Measurements from ENCODE around the gene CD68. TPM values are rescaled to one million over a fixed set of nuclear protein-coding genes. Genes with fewer than 3 reads are reported as not detected.
A peak's percentile ranks its signal among the peaks of the same experiment; 100 is the strongest.

CD68 gene
- total and polyA plus RNA-seq, 8 donors = 23.1 to 427 (median 33.5) TPM

DNA sequence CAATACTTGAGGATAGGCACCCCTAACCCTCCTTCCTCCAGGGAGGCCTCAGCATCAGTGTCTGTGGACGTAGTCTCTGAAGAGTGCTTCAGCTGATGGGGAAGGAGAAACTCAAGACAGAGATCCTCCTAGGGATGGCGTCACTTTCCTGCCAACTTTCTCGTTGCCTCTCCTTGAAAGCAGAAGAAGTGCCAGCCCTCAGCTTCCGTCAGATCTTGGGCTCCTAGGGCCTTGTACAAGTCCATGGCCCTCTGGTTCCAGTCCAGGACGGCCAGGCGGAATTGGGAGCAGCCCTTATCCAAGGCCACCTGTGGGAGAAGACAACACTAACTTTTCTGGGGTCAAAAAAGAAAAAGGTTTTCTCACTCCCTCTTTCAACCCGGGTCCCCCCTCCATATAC, 46.9 kb downstream of the CD68 start:
- Histone ChIP-seq H3K9me3 (no peaks in the 10 kb centered on the region), H3K36me3 (no peaks in the 10 kb centered on the region), H3K4me3 (peak overlapping the region; percentile 62 to 69), H3K27me3 (no peaks in the 10 kb centered on the region), H3K4me1 (peaks cover 10 to 20% of the 10 kb centered on the region in 2 donors), H3K27ac (peak overlapping the region; percentile 83 to 85)
- intact Hi-C loops (cut with DNase I) = no loop called here
- TF ChIP-seq, protein P1, sequence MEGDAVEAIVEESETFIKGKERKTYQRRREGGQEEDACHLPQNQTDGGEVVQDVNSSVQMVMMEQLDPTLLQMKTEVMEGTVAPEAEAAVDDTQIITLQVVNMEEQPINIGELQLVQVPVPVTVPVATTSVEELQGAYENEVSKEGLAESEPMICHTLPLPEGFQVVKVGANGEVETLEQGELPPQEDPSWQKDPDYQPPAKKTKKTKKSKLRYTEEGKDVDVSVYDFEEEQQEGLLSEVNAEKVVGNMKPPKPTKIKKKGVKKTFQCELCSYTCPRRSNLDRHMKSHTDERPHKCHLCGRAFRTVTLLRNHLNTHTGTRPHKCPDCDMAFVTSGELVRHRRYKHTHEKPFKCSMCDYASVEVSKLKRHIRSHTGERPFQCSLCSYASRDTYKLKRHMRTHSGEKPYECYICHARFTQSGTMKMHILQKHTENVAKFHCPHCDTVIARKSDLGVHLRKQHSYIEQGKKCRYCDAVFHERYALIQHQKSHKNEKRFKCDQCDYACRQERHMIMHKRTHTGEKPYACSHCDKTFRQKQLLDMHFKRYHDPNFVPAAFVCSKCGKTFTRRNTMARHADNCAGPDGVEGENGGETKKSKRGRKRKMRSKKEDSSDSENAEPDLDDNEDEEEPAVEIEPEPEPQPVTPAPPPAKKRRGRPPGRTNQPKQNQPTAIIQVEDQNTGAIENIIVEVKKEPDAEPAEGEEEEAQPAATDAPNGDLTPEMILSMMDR (IDR thresholded peaks at IDR 0.05) = no peak
- ATAC-seq (peak; percentile 9), DNase-seq (peak in 2 of 4 donors; percentile 48 to 51)

DNA sequence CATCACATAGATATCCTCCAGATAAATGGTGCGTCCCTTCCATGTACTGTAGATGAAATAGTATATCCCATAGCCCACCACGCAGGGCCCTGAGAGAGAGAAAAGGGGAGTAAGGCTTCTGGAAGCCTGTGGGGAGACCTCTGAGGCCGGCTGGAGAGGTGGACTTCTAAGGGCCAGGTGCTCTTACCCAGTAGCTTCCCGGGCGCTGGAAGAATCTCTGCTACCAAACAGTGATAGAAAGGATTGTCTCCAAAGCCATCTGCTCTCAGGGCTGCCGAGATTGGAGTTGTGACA, 47.5 kb downstream of the CD68 start:
- TF ChIP-seq, protein P1 (IDR thresholded peaks at IDR 0.05) = no peak
- DNase-seq = no peak
- Histone ChIP-seq H3K9me3 (no peaks in the 10 kb centered on the region), H3K4me3 (peak overlapping the region; percentile 62 to 69), H3K36me3 (no peaks in the 10 kb centered on the region), H3K4me1 (peaks cover 10 to 20% of the 10 kb centered on the region in 2 donors), H3K27ac (peak overlapping the region; percentile 83 to 85), H3K27me3 (no peaks in the 10 kb centered on the region)
- no peak for ATAC-seq
- intact Hi-C loops (cut with DNase I) = no loop called here

DNA sequence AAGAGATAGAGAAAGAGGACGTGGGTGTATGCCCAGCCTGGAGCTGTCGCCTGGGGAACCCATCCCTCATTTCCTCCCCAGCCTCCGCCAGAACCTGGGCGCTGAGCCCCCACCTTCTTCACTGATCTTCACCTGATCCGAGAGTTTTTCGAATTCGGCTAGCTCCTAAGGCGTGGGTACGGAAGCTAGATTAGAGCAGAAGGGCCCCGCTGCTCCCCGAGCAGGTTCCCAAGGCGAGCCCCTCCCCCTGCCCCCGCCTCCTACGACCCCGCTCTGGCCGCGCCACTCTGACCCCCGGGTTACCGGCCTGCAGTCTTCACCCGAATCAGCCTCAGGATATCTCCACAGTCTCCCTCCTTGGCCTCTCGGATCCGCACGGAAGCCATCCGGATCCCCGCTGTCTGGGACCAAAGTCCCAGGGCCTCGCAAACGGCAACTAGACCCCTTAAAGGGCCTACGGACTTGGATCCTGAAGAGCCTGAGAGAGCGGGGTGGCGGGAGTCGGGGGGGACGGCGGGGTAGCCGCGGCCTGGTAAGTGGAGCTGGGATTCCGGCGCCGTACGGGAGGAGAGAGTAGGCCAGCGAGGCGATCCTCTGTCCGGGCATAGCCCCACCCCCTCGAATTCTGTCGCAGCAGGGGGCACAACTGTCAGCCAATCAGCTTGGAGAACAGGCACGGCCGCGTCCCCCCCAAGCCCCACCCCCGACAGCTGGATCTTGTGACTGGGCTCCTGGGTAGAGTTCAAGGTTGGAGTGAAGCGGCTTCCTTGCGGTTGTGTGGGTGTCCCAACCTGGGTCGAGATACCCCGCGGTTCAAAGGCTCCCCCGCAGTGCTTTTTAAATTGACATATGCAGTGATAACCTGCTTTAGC, 48.0 kb downstream of the CD68 start, which contains the start of gene SAT2:
Gene SAT2, minus strand, starts transcription at position 572 of the 872 bp plus-strand sequence. Its CDS starts 186 bp downstream, at position 386.
- TF ChIP-seq, protein P1 (IDR thresholded peaks at IDR 0.05) = no peak
- no peaks in the 10 kb centered on the region for H3K36me3 ChIP-seq
- H3K4me1 ChIP-seq = peaks cover 10 to 20% of the 10 kb centered on the region in 2 donors
- H3K27me3 ChIP-seq = no peaks in the 10 kb centered on the region
- peak within 1 kb of the TSS; percentile 62 to 69 for H3K4me3 ChIP-seq
- H3K9me3 ChIP-seq = no peaks in the 10 kb centered on the region
- peak; percentile 93 to 96 (median 95) for DNase-seq
- peak within 1 kb of the TSS; percentile 83 to 85 for H3K27ac ChIP-seq
- ATAC-seq = peak; percentile 99
- intact Hi-C loops (cut with DNase I) = no loop called here

DNA sequence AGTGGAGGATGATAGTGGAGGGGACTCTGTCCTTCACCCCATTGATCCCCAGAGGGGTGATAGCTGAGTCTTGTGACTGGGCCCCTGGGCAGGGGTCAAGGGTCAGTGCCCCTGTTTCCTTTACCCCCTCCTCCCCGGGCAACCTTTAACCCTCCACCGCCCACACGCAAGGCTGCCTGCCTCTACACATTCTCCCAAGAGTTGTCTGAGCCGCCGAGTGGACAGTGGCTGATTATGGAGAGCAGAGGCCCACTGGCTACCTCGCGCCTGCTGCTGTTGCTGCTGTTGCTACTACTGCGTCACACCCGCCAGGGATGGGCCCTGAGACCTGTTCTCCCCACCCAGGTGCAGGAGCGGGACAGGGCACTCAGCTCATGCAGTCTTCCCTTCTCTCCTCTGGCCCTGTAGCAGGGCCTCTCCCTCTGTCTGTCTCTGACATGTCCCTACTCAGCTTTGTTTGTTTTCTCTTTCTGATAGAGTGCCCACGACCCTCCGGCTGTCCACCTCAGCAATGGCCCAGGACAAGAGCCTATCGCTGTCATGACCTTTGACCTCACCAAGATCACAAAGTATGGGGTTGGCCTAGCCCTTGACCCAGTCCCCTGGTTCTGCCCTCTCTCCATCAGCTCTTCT, 50.6 kb downstream of the CD68 start, which contains the start of gene SHBG:
Gene SHBG, plus strand, starts transcription at position 197 of the 633 bp plus-strand sequence. Its CDS starts 38 bp downstream, at position 235.
- H3K27ac ChIP-seq = no peak within 1 kb of the TSS
- ATAC-seq (no peak), DNase-seq (no peak)
- no peak within 1 kb of the TSS for H3K4me3 ChIP-seq
- intact Hi-C loops (cut with DNase I) = loop anchor here in 1 of 2 donors (10.0 kb wide), 1 partner anchor 55 kb away; the partner anchor contains the start of genes TP53 and WRAP53
- TF ChIP-seq, protein P1 (IDR thresholded peaks at IDR 0.05) = no peak
- no peaks in the 10 kb centered on the region for H3K36me3 ChIP-seq
- no peaks in the 10 kb centered on the region for H3K9me3 ChIP-seq
- H3K4me1 ChIP-seq = peaks cover 10 to 20% of the 10 kb centered on the region in 2 donors
- no peaks in the 10 kb centered on the region for H3K27me3 ChIP-seq

Other genes with a start within 250 kb of the CD68 start
- 10 to 100 TPM in 1 of 2 donors, 1 to 10 TPM in 1; 9.9 to 51.4 TPM for gene ACAP1, start 243.1 kb upstream of the CD68 start, total RNA-seq
- gene ACAP1, start 243.1 kb upstream of the CD68 start, polyA plus RNA-seq (ENCODE audit: insufficient read length in 6 of 6) = 10 to 100 TPM in 2 of 6 donors, 1 to 10 TPM in 4; 6.7 to 11.3 (median 8.1) TPM
- gene KCTD11, start 227.5 kb upstream of the CD68 start, total RNA-seq = 10 to 100 TPM; 10.3 to 10.7 TPM
- gene KCTD11, start 227.5 kb upstream of the CD68 start, polyA plus RNA-seq (ENCODE audit: insufficient read length in 6 of 6) = 10 to 100 TPM in 3 of 6 donors, 1 to 10 TPM in 3; 8.3 to 13.1 (median 9.9) TPM
- gene TMEM95, start 224.5 kb upstream of the CD68 start, total RNA-seq = not detected
- gene TMEM95, start 224.5 kb upstream of the CD68 start, polyA plus RNA-seq (ENCODE audit: insufficient read length in 6 of 6) = not detected
- 1 to 10 TPM; 6.1 to 6.4 TPM for gene TNK1, start 198.5 kb upstream of the CD68 start, total RNA-seq
- gene TNK1, start 198.5 kb upstream of the CD68 start, polyA plus RNA-seq (ENCODE audit: insufficient read length in 6 of 6) = 1 to 10 TPM; 5.3 to 8.7 (median 6.4) TPM
- gene PLSCR3, start 185.1 kb upstream of the CD68 start, total RNA-seq = 10 to 100 TPM; 42.0 to 42.7 TPM
- gene PLSCR3, start 185.1 kb upstream of the CD68 start, polyA plus RNA-seq (ENCODE audit: insufficient read length in 6 of 6) = 10 to 100 TPM; 46.0 to 62.5 (median 57.7) TPM
- 10 to 100 TPM; 50.7 to 56.0 TPM for gene TMEM256, start 175.5 kb upstream of the CD68 start, total RNA-seq
- gene TMEM256, start 175.5 kb upstream of the CD68 start, polyA plus RNA-seq (ENCODE audit: insufficient read length in 6 of 6) = 10 to 100 TPM; 70.7 to 75.7 (median 72.5) TPM
- gene NLGN2, start 171.8 kb upstream of the CD68 start, total RNA-seq = 10 to 100 TPM; 14.8 to 20.1 TPM
- 10 to 100 TPM; 25.3 to 34.4 (median 30.1) TPM for gene NLGN2, start 171.8 kb upstream of the CD68 start, polyA plus RNA-seq (ENCODE audit: insufficient read length in 6 of 6)
- gene SPEM1, start 159.3 kb upstream of the CD68 start, total RNA-seq = not detected
- gene SPEM1, start 159.3 kb upstream of the CD68 start, polyA plus RNA-seq (ENCODE audit: insufficient read length in 6 of 6) = not detected
- not detected for gene SPEM2, start 154.0 kb upstream of the CD68 start, total RNA-seq
- gene SPEM2, start 154.0 kb upstream of the CD68 start, polyA plus RNA-seq (ENCODE audit: insufficient read length in 6 of 6) = not detected
- gene SPEM3, start 150.8 kb upstream of the CD68 start, total RNA-seq = not detected
- gene SPEM3, start 150.8 kb upstream of the CD68 start, polyA plus RNA-seq (ENCODE audit: insufficient read length in 6 of 6) = not detected
- gene TMEM102, start 144.2 kb upstream of the CD68 start, total RNA-seq = 1 to 10 TPM; 7.2 to 9.6 TPM
- gene TMEM102, start 144.2 kb upstream of the CD68 start, polyA plus RNA-seq (ENCODE audit: insufficient read length in 6 of 6) = 1 to 10 TPM; 2.1 to 3.3 (median 2.6) TPM
- gene FGF11, start 140.1 kb upstream of the CD68 start, total RNA-seq = 1 to 10 TPM in 1 of 2 donors, under 1 TPM in 1; 0.97 to 1.7 TPM
- 1 to 10 TPM; 1.7 to 2.8 (median 2.3) TPM for gene FGF11, start 140.1 kb upstream of the CD68 start, polyA plus RNA-seq (ENCODE audit: insufficient read length in 6 of 6)
- 10 to 100 TPM; 10.6 to 12.1 TPM for gene CHRNB1, start 134.6 kb upstream of the CD68 start, total RNA-seq
- gene CHRNB1, start 134.6 kb upstream of the CD68 start, polyA plus RNA-seq (ENCODE audit: insufficient read length in 6 of 6) = 10 to 100 TPM in 2 of 6 donors, 1 to 10 TPM in 4; 7.0 to 10.3 (median 9.6) TPM
- gene ZBTB4, start 100.0 kb upstream of the CD68 start, total RNA-seq = 10 to 100 TPM; 46.2 to 63.2 TPM
- gene ZBTB4, start 100.0 kb upstream of the CD68 start, polyA plus RNA-seq (ENCODE audit: insufficient read length in 6 of 6) = 10 to 100 TPM; 39.7 to 49.7 (median 42.8) TPM
- not detected for gene SLC35G6, start 98.2 kb upstream of the CD68 start, total RNA-seq
- gene SLC35G6, start 98.2 kb upstream of the CD68 start, polyA plus RNA-seq (ENCODE audit: insufficient read length in 6 of 6) = under 1 TPM; 0.17 to 0.35 (median 0.35) TPM
- 100 to 1,000 TPM in 1 of 2 donors, 10 to 100 TPM in 1; 90.8 to 116 TPM for gene POLR2A, start 95.3 kb upstream of the CD68 start, total RNA-seq
- gene POLR2A, start 95.3 kb upstream of the CD68 start, polyA plus RNA-seq (ENCODE audit: insufficient read length in 6 of 6) = 100 to 1,000 TPM in 4 of 6 donors, 10 to 100 TPM in 2; 97.2 to 118 (median 109) TPM
- gene TNFSF12, start 30.6 kb upstream of the CD68 start, total RNA-seq = 10 to 100 TPM; 48.5 to 50.5 TPM
- gene TNFSF12, start 30.6 kb upstream of the CD68 start, polyA plus RNA-seq (ENCODE audit: insufficient read length in 6 of 6) = 10 to 100 TPM; 23.6 to 30.7 (median 28.4) TPM
- gene TNFSF13, start 20.9 kb upstream of the CD68 start, total RNA-seq = 10 to 100 TPM; 79.2 to 87.4 TPM
- gene TNFSF13, start 20.9 kb upstream of the CD68 start, polyA plus RNA-seq (ENCODE audit: insufficient read length in 6 of 6) = 10 to 100 TPM; 13.5 to 21.9 (median 19.8) TPM
- gene SENP3, start 17.7 kb upstream of the CD68 start, total RNA-seq = 10 to 100 TPM; 43.5 to 48.6 TPM
- 10 to 100 TPM; 61.9 to 72.5 (median 69.5) TPM for gene SENP3, start 17.7 kb upstream of the CD68 start, polyA plus RNA-seq (ENCODE audit: insufficient read length in 6 of 6)
- 10 to 100 TPM; 81.4 to 87.5 TPM for gene MPDU1, start 4.2 kb downstream of the CD68 start, total RNA-seq
- gene MPDU1, start 4.2 kb downstream of the CD68 start, polyA plus RNA-seq (ENCODE audit: insufficient read length in 6 of 6) = 10 to 100 TPM; 77.8 to 96.1 (median 85.8) TPM
- gene SOX15, start 10.5 kb downstream of the CD68 start, total RNA-seq = under 1 TPM in 1 of 2 donors, not detected in 1; 0.31 TPM
- 1 to 10 TPM; 1.5 to 2.0 (median 1.9) TPM for gene SOX15, start 10.5 kb downstream of the CD68 start, polyA plus RNA-seq (ENCODE audit: insufficient read length in 6 of 6)
- gene FXR2, start 35.3 kb downstream of the CD68 start, total RNA-seq = 10 to 100 TPM; 30.6 to 34.6 TPM
- 10 to 100 TPM; 35.9 to 47.5 (median 40.5) TPM for gene FXR2, start 35.3 kb downstream of the CD68 start, polyA plus RNA-seq (ENCODE audit: insufficient read length in 6 of 6)
- gene SAT2, start 48.2 kb downstream of the CD68 start, total RNA-seq = 10 to 100 TPM; 59.8 to 77.3 TPM
- 10 to 100 TPM; 78.2 to 95.9 (median 87.2) TPM for gene SAT2, start 48.2 kb downstream of the CD68 start, polyA plus RNA-seq (ENCODE audit: insufficient read length in 6 of 6)
- gene SHBG, start 50.5 kb downstream of the CD68 start, total RNA-seq = under 1 TPM in 1 of 2 donors, not detected in 1; 0.50 TPM
- 1 to 10 TPM in 5 of 6 donors, under 1 TPM in 1; 0.72 to 2.2 (median 1.3) TPM for gene SHBG, start 50.5 kb downstream of the CD68 start, polyA plus RNA-seq (ENCODE audit: insufficient read length in 6 of 6)
- 1 to 10 TPM in 1 of 2 donors, under 1 TPM in 1; 0.68 to 2.4 TPM for gene ATP1B2, start 71.3 kb downstream of the CD68 start, total RNA-seq
- 10 to 100 TPM; 23.2 to 31.3 (median 28.7) TPM for gene ATP1B2, start 71.3 kb downstream of the CD68 start, polyA plus RNA-seq (ENCODE audit: insufficient read length in 6 of 6)
- gene TP53, start 107.9 kb downstream of the CD68 start, total RNA-seq = 10 to 100 TPM; 50.9 to 54.3 TPM
- 10 to 100 TPM; 77.9 to 90.4 (median 82.3) TPM for gene TP53, start 107.9 kb downstream of the CD68 start, polyA plus RNA-seq (ENCODE audit: insufficient read length in 6 of 6)
- gene WRAP53, start 108.8 kb downstream of the CD68 start, total RNA-seq = 10 to 100 TPM in 1 of 2 donors, 1 to 10 TPM in 1; 9.4 to 10.6 TPM
- 10 to 100 TPM; 13.3 to 16.0 (median 14.0) TPM for gene WRAP53, start 108.8 kb downstream of the CD68 start, polyA plus RNA-seq (ENCODE audit: insufficient read length in 6 of 6)
- 1 to 10 TPM; 1.2 to 3.1 TPM for gene EFNB3, start 125.6 kb downstream of the CD68 start, total RNA-seq
- 10 to 100 TPM; 23.4 to 34.1 (median 32.1) TPM for gene EFNB3, start 125.6 kb downstream of the CD68 start, polyA plus RNA-seq (ENCODE audit: insufficient read length in 6 of 6)
- gene DNAH2, start 138.1 kb downstream of the CD68 start, total RNA-seq = 1 to 10 TPM in 1 of 2 donors, under 1 TPM in 1; 0.67 to 3.4 TPM
- gene DNAH2, start 138.1 kb downstream of the CD68 start, polyA plus RNA-seq (ENCODE audit: insufficient read length in 6 of 6) = 1 to 10 TPM; 1.2 to 4.5 (median 2.6) TPM

Measured in left lung (tissue), 10 donors.